OCI-LY7 (cell line): Measurements from ENCODE around the gene LRRC70. TPM values are rescaled to one million over a fixed set of nuclear protein-coding genes. Genes with fewer than 3 reads are reported as not detected.

Experiments used
- BruUV-seq: library from RNA; stranded (reverse); fragments of 400-500 nt; replicated peaks from 2 replicates; lab custom pipeline; 2021; lab: Mats Ljungman, UMichigan
- CTCF ChIA-PET: fragments of 300-600 bp; sonication (Branson Sonifier 250); formaldehyde crosslinking; loops from one replicate; lab custom pipeline; 2022; ENCODE audit warnings: antibody characterized with exemption; ENCODE audit not compliant: unreplicated experiment; lab: Charles Lee
- POLR2A ChIA-PET: fragments of 300-600 bp; sonication (Branson Sonifier 250); formaldehyde crosslinking; loops from one replicate; lab custom pipeline; 2022; ENCODE audit warnings: antibody characterized with exemption; lab: Charles Lee
- DNase-seq: peaks from one replicate; pipeline ENCODE4 v3.0.0-alpha.2; 2015; ENCODE audit warnings: low spot score
- H2AFZ ChIP-seq: fragments of 200-600 bp; sonication (generic), shearing (Covaris generic); 2 replicates; pipeline ENCODE4 v1.6.1; 2014; ENCODE audit warnings: mild to moderate bottlenecking, antibody characterized with exemption, low read length, moderate library complexity
- H3K27ac ChIP-seq: fragments of 200-600 bp; sonication (generic); 2 replicates; pipeline ENCODE4 v1.5.1; 2014; ENCODE audit warnings: mixed run types, low read depth, mild to moderate bottlenecking, moderate library complexity, low read length, inconsistent platforms; ENCODE audit not compliant: poor library complexity, severe bottlenecking
- H3K36me3 ChIP-seq: fragments of 200-600 bp; sonication (generic); 2 replicates; pipeline ENCODE4 v1.6.1; 2014; ENCODE audit warnings: mild to moderate bottlenecking, antibody characterized with exemption, low read length, moderate library complexity, mixed read lengths; ENCODE audit not compliant: insufficient read depth
- H3K4me1 ChIP-seq: fragments of 200-600 bp; sonication (generic); 2 replicates; pipeline ENCODE4 v1.5.1; 2014; ENCODE audit warnings: mild to moderate bottlenecking, low read length; ENCODE audit not compliant: insufficient read depth, poor library complexity, severe bottlenecking
- H3K4me2 ChIP-seq: fragments of 200-600 bp; sonication (generic); 2 replicates; pipeline ENCODE4 v1.6.1; 2014; ENCODE audit warnings: mild to moderate bottlenecking, low read length
- H3K4me3 ChIP-seq: fragments of 200-600 bp; sonication (generic); 2 replicates; pipeline ENCODE4 v1.5.1; 2014; ENCODE audit warnings: mild to moderate bottlenecking, low read depth, low read length; ENCODE audit not compliant: poor library complexity, severe bottlenecking
- H3K79me2 ChIP-seq: fragments of 200-600 bp; sonication (generic); 2 replicates; pipeline ENCODE4 v1.6.1; 2016; ENCODE audit warnings: low read depth, mild to moderate bottlenecking, low read length, moderate library complexity, mixed read lengths; ENCODE audit not compliant: insufficient read depth
- H3K9me2 ChIP-seq: fragments of 200-600 bp; sonication (generic); 2 replicates; pipeline ENCODE4 v1.6.1; 2016; ENCODE audit warnings: mild to moderate bottlenecking, low read length, mixed read lengths; ENCODE audit not compliant: insufficient read depth
- H3K9me3 ChIP-seq: fragments of 200-600 bp; sonication (generic); 2 replicates; pipeline ENCODE4 v1.6.1; 2014; ENCODE audit warnings: mild to moderate bottlenecking, mixed run types, low read length, mixed read lengths
- H4K20me1 ChIP-seq: fragments of 200-600 bp; sonication (generic); 2 replicates; pipeline ENCODE4 v1.6.1; 2014; ENCODE audit warnings: mild to moderate bottlenecking, antibody characterized with exemption, low read length, moderate library complexity, mixed read lengths; ENCODE audit not compliant: insufficient read depth
- CTCF ChIP-seq: fragments of 200-600 bp; sonication (generic); conservative IDR thresholded peaks from 2 replicates; pipeline ENCODE4 v1.5.1; 2014; ENCODE audit warnings: mild to moderate bottlenecking, antibody characterized with exemption, low read length, moderate library complexity, mixed read lengths
- EZH2phosphoT487 ChIP-seq: fragments of 200-600 bp; sonication (generic); IDR thresholded peaks from 2 replicates; pipeline ENCODE4 v1.6.1; 2018; ENCODE audit warnings: low read depth, borderline replicate concordance, mild to moderate bottlenecking, mixed run types, antibody characterized with exemption, low read length, moderate library complexity, mixed read lengths
- intact Hi-C: fragments of 100-400 bp; cut with micrococcal nuclease; formaldehyde crosslinking; loops from one replicate; pipeline ENCODE4 v1.10.0; 2022; ENCODE audit not compliant: unreplicated experiment
- total RNA-seq, 2 experiments: library from RNA; depleted of rRNA in 1 of 2; stranded (reverse); fragments of >200 nt in 1 of 2; shearing (Covaris generic) in 1 of 2; gene quantifications; 2 replicates each; pipeline ENCODE4 v1.2.3, GENCODE V29; 2014 to 2022

The LRRC70 gene
- total RNA-seq, 2 experiments from 2014 or later, result 1.1 to 1.6 TPM

GRCh38 chr5:62534461-62535236 is 44.0 kb upstream of the LRRC70 start:
- no peaks in the 10 kb centered on the region for H3K9me2 ChIP-seq
- CTCF ChIA-PET, result no interaction called here
- H2AFZ ChIP-seq, result no peak overlapping the region
- intact Hi-C loops, result no loop called here
- no peaks in the 10 kb centered on the region for H3K79me2 ChIP-seq
- no peak overlapping the region for H3K27ac ChIP-seq
- H3K4me1 ChIP-seq, result no peaks in the 10 kb centered on the region
- DNase-seq, result no peak
- no peak overlapping the region for H3K4me2 ChIP-seq
- H4K20me1 ChIP-seq, result no peaks in the 10 kb centered on the region
- H3K36me3 ChIP-seq, result peaks cover 49% of the 10 kb centered on the region
- H3K9me3 ChIP-seq, result no peaks in the 10 kb centered on the region
- POLR2A ChIA-PET, result no interaction called here
- no peak overlapping the region for H3K4me3 ChIP-seq
- no TSS peak for BruUV-seq
- TF ChIP-seq CTCF (no peak), EZH2phosphoT487 (no peak)

- Histone ChIP-seq H3K9me3 (no peaks in the 10 kb centered on the region), H3K36me3 (peaks cover 44% of the 10 kb centered on the region), H3K27ac (no peak overlapping the region), H3K79me2 (no peaks in the 10 kb centered on the region), H3K4me2 (no peak overlapping the region), H2AFZ (no peak overlapping the region), H4K20me1 (no peaks in the 10 kb centered on the region), H3K9me2 (no peaks in the 10 kb centered on the region), H3K4me3 (no peak overlapping the region), H3K4me1 (no peaks in the 10 kb centered on the region)
- no peak for DNase-seq
- CTCF ChIA-PET, result no interaction called here
- TF ChIP-seq EZH2phosphoT487 (no peak), CTCF (no peak)
- POLR2A ChIA-PET, result no interaction called here
- no TSS peak for BruUV-seq
- intact Hi-C loops, result no loop called here
Observed at GRCh38 chr5:62536232-62536631, 42.4 kb upstream of the LRRC70 start.

GRCh38 chr5:62536783-62537182 is 41.8 kb upstream of the LRRC70 start:
- Histone ChIP-seq H3K4me2 (no peak overlapping the region), H4K20me1 (no peaks in the 10 kb centered on the region), H3K79me2 (no peaks in the 10 kb centered on the region), H3K4me1 (no peaks in the 10 kb centered on the region), H3K36me3 (peaks cover 41% of the 10 kb centered on the region), H3K9me3 (no peaks in the 10 kb centered on the region), H3K9me2 (no peaks in the 10 kb centered on the region), H3K27ac (no peak overlapping the region), H2AFZ (no peak overlapping the region), H3K4me3 (no peak overlapping the region)
- ChIA-PET CTCF (no interaction called here), POLR2A (no interaction called here)
- no TSS peak for BruUV-seq
- DNase-seq, result no peak
- TF ChIP-seq CTCF, result no peak
- no peak for TF ChIP-seq EZH2phosphoT487
- intact Hi-C loops, result no loop called here
